GM19035 (cell line): Measurements from ENCODE around the gene OSMR.

Experiments
- ATAC-seq: cut with Tn5 transposase; IDR thresholded peaks from one replicate; pipeline ENCODE4 v1.9.1; 2021; ENCODE audit not compliant: unreplicated experiment

Gene OSMR

GRCh38 chr5:38871058-38871605 is 25.3 kb downstream of the OSMR start:
- no peak for ATAC-seq

GRCh38 chr5:38871790-38872551 is 26.2 kb downstream of the OSMR start:
- ATAC-seq: no peak

DNA sequence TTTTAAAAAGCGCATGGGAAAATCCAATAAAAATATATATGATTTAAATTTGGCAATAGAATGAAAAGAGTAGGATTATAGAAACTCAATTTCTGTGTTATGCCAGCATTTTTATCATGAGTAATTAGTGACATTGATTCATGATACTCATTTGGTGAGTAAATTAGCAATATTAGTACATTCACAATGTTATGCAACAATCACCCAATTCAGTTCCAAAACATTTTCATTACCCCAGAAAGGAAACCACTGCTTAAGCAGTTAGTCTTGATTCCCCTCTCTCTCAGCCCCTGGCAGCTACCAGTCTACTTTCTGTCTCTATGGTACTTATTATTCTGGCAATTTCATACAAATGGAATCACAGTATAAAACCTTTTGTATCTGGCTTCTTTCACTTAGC is 27.0 kb downstream of the OSMR start:
- no peak for ATAC-seq

- no peak for ATAC-seq
These were observed 29.2 kb downstream of the OSMR start for GRCh38 chr5:38874948-38875456.

- ATAC-seq: no peak
These were observed 32.7 kb downstream of the OSMR start for GRCh38 chr5:38878391-38879077.

DNA sequence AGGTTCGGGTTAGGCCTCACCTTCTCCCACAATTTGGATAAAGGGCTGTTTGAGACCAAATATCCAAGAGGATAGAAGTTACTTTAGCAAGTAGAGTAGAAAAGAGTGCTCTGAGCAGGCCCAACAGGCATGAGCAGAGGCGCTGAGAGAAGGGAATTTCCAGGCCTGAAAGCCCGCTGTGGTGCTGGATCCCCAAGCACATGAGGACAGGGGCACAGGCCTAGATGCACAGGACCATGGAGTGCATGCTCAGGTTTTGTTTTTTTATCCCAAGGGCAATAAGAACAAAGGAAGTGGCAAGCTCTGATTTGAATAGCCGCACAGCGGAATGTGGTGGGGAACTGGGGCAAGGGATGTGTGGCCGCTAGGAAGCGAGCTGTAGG is 33.3 kb downstream of the OSMR start:
- ATAC-seq: no peak

DNA sequence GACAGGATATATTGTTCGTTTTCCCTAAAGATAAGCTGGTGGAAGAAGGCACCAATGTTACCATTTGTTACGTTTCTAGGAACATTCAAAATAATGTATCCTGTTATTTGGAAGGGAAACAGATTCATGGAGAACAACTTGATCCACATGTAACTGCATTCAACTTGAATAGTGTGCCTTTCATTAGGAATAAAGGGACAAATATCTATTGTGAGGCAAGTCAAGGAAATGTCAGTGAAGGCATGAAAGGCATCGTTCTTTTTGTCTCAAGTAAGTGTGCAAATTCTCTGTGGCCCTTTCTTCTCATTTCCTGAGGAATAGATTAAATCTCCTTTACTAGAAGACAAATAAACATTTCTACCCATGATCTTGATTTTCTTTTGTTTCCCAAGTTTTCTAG is 38.0 kb downstream of the OSMR start:
- no peak for ATAC-seq

GRCh38 chr5:38885208-38885607 is 39.4 kb downstream of the OSMR start:
- ATAC-seq: no peak

GRCh38 chr5:38888041-38888440 is 42.2 kb downstream of the OSMR start:
- no peak for ATAC-seq

GRCh38 chr5:38889424-38889823 is 43.6 kb downstream of the OSMR start:
- ATAC-seq: no peak

DNA sequence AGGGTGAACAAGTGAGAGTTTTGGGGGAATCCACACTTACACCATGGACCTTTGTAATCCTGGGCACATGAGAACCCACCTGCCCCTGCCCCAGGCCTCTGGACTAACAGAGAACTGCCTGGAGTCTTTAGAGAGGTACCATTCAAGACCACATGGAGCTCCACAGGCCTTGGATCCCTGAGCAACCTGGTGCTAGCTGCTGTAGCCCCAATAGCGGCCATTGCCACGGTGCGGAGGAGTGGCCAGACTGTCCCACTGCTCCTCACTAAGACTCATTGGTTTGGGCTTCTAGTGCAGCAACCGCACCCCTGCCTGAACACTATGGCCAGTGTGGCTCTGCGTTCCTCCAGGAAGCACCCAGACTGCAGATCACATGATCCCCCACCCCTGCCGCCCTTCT is 45.8 kb downstream of the OSMR start:
- ATAC-seq: no peak

GRCh38 chr5:38892363-38892762 is 46.6 kb downstream of the OSMR start:
- ATAC-seq: no peak

- ATAC-seq: no peak
These were observed 50.9 kb downstream of the OSMR start for GRCh38 chr5:38896760-38897159.

GRCh38 chr5:38899936-38900335 is 54.1 kb downstream of the OSMR start:
- ATAC-seq: no peak

DNA sequence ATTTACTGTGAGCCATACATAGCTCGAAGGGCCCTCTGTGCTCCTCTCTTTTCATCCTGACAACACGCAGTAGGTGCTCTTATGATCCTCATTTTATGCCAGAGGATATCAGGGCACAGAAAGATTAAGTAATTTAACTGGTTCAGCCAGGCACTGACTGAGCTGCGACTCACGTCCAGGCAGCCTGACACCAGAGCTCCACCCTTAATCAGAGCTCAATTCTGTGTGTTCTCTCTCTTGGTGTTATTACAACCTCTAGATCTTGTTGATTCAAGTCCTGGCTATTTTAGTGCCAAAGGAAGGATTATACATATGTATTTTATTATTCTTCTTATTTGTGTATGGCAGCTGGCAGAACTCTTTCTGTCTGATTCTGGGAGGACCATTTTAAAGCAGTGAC is 59.7 kb downstream of the OSMR start:
- no peak for ATAC-seq

DNA sequence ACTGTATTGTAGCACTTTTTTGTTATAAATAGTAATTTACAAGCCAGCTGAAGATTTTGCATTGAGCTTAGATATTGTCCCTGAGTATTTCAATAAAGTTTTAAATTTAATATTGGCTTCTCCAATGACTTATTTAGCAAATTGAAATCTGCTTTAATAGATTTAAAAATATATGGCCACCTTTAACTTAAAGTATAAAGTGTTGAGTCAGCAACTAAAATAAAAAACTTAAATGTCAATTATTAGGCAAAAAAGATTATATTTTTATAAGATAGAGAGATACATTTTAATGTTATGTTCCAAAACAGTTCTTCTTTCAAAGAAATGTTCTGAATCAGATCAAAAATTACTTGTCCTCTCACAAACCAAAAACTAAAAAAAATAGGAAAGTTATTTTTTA is 60.7 kb downstream of the OSMR start:
- no peak for ATAC-seq

DNA sequence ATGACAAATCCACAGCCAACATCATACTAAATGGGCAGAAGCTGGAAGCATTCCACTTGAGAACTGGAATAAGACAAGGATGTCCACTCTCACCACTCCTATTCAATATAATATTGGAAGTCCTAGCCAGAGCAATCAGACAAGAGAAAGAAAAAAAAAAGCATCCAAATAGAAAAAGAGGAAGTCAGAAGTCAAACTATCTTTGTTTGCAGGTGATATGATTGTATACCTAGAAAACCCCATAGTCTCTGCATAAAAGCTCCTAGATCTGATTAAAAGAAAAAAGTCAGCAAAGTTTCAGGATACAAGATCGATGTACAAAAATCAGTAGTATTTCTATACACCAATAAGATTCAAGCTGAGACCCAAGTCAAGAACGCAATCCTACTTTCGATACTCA is 66.1 kb downstream of the OSMR start:
- ATAC-seq: no peak

DNA sequence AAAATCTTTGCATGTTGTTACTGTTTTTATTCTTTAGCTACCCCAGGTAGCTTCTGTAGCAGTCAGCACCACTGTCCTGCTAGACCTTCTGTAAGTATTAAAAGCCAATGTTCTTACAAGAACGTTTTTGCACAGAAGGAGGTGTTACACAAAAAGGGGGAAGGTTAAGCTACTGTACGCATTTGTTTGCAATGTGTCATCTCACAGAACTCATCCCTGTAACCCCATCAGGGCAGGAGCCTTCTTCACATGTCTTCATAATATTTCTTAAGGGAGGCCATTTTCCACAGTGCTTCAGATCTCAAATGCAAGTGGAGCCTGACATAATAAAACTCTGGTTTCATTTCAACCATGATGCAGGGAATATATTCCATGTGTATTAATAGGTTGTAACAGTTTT is 67.9 kb downstream of the OSMR start:
- ATAC-seq: no peak

DNA sequence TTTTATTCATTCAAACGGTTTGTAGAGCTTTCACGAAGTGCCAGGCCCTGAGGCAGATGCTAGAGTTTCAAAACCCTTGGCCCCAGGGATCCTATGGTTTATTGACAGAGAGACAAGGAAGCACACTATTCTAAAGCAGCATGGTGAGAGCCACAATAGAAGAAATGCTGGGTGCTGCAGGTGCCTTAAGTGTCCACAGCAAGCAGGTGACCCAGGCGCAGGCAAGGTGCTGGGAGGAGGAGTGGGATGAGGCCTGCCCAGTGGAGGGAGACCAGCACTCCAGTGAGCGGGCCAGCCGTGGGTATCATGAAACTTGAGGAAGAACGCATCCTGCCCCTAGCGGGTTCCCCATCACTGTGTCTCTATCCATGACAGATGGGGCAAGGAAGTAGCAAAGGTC is 71.0 kb downstream of the OSMR start:
- no peak for ATAC-seq

GRCh38 chr5:38921174-38921573 is 75.4 kb downstream of the OSMR start:
- no peak for ATAC-seq

DNA sequence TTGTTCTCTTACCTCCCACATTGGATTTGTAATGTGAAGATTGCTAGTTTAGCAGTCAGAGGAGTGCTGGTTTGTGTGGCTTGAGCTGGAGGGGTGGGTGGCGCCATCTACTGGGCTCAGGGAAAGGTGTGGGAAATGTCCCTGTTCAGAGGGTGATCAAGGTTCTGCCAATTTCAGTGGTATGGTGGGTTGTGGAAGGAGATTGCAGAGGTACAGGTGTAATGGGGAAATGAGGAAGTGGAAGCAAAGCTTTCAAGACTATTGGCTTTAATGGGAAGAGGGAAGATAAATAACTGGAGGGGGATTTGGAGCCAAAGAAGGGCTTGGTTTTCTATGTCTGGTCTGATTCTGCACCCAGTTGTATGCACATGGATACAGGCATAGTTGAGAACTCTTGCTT is 76.4 kb downstream of the OSMR start:
- peak; percentile 68 for ATAC-seq
